22Rv1 (cell line): ENCODE results near the gene MRPL23.

ENCODE experiments used
- H3K27ac ChIP-seq: fragments of 450-650 bp; 2 replicates; pipeline ENCODE4 v1.5.1; 2017
- ZFX ChIP-seq: fragments of 450-650 bp; IDR thresholded peaks from 2 replicates; pipeline ENCODE4 v1.6.1; 2017; ENCODE audit warnings: antibody characterized with exemption, borderline replicate concordance
- TF ChIP-seq, protein P1 (sequence below): fragments of 450-650 bp; IDR thresholded peaks from 2 replicates; pipeline ENCODE4 v1.5.1; 2017; ENCODE audit warnings: mild to moderate bottlenecking

Gene MRPL23

DNA sequence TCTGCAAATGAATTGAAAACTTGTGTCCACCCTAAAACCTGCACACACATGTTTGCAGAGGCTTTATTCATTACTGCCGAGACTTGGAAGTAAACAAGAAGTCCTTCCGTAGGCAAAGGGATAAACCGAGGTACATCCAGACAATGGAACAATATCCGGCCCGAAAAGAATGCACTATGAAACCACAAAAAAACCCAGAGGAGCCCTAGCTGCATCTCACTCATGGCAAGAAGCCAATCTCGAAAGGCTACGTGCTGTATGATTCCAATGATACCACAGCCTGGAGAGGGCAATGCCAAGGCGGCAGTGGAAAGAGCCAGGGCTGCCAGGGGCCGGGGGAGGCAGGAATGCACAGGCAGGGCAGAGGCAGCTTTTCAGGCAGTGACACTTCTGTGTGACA, 3.2 kb upstream of the MRPL23 start:
- no peak overlapping the region for H3K27ac ChIP-seq
- TF ChIP-seq, protein P1, sequence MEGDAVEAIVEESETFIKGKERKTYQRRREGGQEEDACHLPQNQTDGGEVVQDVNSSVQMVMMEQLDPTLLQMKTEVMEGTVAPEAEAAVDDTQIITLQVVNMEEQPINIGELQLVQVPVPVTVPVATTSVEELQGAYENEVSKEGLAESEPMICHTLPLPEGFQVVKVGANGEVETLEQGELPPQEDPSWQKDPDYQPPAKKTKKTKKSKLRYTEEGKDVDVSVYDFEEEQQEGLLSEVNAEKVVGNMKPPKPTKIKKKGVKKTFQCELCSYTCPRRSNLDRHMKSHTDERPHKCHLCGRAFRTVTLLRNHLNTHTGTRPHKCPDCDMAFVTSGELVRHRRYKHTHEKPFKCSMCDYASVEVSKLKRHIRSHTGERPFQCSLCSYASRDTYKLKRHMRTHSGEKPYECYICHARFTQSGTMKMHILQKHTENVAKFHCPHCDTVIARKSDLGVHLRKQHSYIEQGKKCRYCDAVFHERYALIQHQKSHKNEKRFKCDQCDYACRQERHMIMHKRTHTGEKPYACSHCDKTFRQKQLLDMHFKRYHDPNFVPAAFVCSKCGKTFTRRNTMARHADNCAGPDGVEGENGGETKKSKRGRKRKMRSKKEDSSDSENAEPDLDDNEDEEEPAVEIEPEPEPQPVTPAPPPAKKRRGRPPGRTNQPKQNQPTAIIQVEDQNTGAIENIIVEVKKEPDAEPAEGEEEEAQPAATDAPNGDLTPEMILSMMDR: no peak
- TF ChIP-seq ZFX: no peak

GRCh38 chr11:1947592-1948237, 583 bp downstream of the MRPL23 start:
- TF ChIP-seq, protein P1: no peak
- TF ChIP-seq ZFX: no peak
- no peak overlapping the region for H3K27ac ChIP-seq

- TF ChIP-seq, protein P1: no peak
- TF ChIP-seq ZFX: no peak
- H3K27ac ChIP-seq: no peak overlapping the region
Measured at GRCh38 chr11:1948389-1948788, 1.3 kb downstream of the MRPL23 start.

- no peak for TF ChIP-seq ZFX
- TF ChIP-seq, protein P1: no peak
- no peak overlapping the region for H3K27ac ChIP-seq
Measured at GRCh38 chr11:1949302-1949701, 2.2 kb downstream of the MRPL23 start.

DNA sequence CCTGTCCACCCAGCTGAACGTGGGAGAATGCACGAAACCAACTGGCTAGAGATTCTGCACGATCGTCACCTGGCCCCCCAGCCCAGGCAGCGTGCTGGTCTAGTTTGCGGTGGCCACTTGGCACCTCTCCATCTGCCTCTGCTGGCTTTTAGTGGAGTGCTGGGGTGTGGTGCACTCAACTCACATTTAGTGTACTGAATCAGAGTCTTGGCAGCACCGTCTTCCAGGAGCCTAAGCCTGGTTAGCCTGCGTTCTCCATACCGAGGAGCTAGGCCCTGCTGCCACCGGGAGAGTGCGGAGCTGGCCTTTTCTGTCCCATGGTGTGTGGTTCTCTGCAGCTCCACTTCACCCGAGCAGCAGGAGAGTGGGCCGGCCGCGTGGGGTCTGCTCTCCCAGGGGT, 2.8 kb downstream of the MRPL23 start:
- H3K27ac ChIP-seq: no peak overlapping the region
- TF ChIP-seq, protein P1: no peak
- TF ChIP-seq ZFX: no peak

GRCh38 chr11:1952806-1953482, 5.8 kb downstream of the MRPL23 start:
- TF ChIP-seq ZFX: no peak
- TF ChIP-seq, protein P1: no peak
- H3K27ac ChIP-seq: no peak overlapping the region

GRCh38 chr11:1953489-1954266, 6.5 kb downstream of the MRPL23 start:
- H3K27ac ChIP-seq: no peak overlapping the region

More at GRCh38 chr11:1953489-1954266, 6.5 kb downstream of the MRPL23 start:
- no peak for TF ChIP-seq ZFX
- TF ChIP-seq, protein P1: no peak
